Activated CD4-positive, alpha-beta T cell treated with anti-CD3 and anti-CD28 coated beads, Interleukin-2, Interleukin-4, amounts not matched to agents 100 ng/mL and 50 ng/mL, durations not matched to agents 16 hours and 8 hours (primary cell): ENCODE results near the gene CLVS2.

Experiments
- DNase-seq: peaks from one replicate; pipeline ENCODE4 v3.0.0-alpha.2; 2020; ENCODE audit warnings: low spot score

The CLVS2 gene

GRCh38 chr6:122995921-122996793 lies at the start of gene CLVS2:
Gene CLVS2, plus strand, starts transcription at chr6:122996235. Its CDS starts 1,543 bp downstream, at chr6:122997778.
- DNase-seq, result no peak

- DNase-seq, result no peak
Observed at GRCh38 chr6:122947355-122947754, 48.7 kb upstream of the CLVS2 start.

GRCh38 chr6:122953766-122954165 lies 42.3 kb upstream of the CLVS2 start:
- DNase-seq, result no peak

- DNase-seq, result no peak
Observed at GRCh38 chr6:122956376-122956775, 39.7 kb upstream of the CLVS2 start.

- DNase-seq, result no peak
Observed at GRCh38 chr6:122962000-122962624, 33.9 kb upstream of the CLVS2 start.

GRCh38 chr6:122969999-122970533 lies 26.0 kb upstream of the CLVS2 start:
- DNase-seq, result no peak

GRCh38 chr6:122977180-122977579 lies 18.9 kb upstream of the CLVS2 start:
- DNase-seq, result no peak

GRCh38 chr6:122984393-122984792 lies 11.6 kb upstream of the CLVS2 start:
- DNase-seq, result no peak

GRCh38 chr6:122994256-122994655 lies 1.8 kb upstream of the CLVS2 start:
- DNase-seq, result no peak

GRCh38 chr6:122996794-122997505 lies 915 bp downstream of the CLVS2 start:
- DNase-seq, result no peak

- no peak for DNase-seq
Observed at GRCh38 chr6:122997541-122998150, 1.6 kb downstream of the CLVS2 start.

GRCh38 chr6:122998403-122998975 lies 2.5 kb downstream of the CLVS2 start:
- DNase-seq, result no peak

GRCh38 chr6:123000244-123000770 lies 4.3 kb downstream of the CLVS2 start:
- no peak for DNase-seq

GRCh38 chr6:123001540-123001939 lies 5.5 kb downstream of the CLVS2 start:
- no peak for DNase-seq

- no peak for DNase-seq
Observed at GRCh38 chr6:123007885-123008284, 11.8 kb downstream of the CLVS2 start.

GRCh38 chr6:123009059-123009458 lies 13.0 kb downstream of the CLVS2 start:
- no peak for DNase-seq

- DNase-seq, result no peak
Observed at GRCh38 chr6:123014835-123015234, 18.8 kb downstream of the CLVS2 start.

GRCh38 chr6:123016431-123017103 lies 20.5 kb downstream of the CLVS2 start:
- DNase-seq, result no peak

GRCh38 chr6:123017104-123017682 lies 21.2 kb downstream of the CLVS2 start:
- DNase-seq, result no peak

- DNase-seq, result no peak
Observed at GRCh38 chr6:123022975-123023374, 26.9 kb downstream of the CLVS2 start.

GRCh38 chr6:123024976-123025375 lies 28.9 kb downstream of the CLVS2 start:
- DNase-seq, result no peak
